AG09309 (cell line): ENCODE results near the gene PRXL2B.

Experiments used
- DNase-seq: peaks from one replicate; pipeline ENCODE4 v3.0.0-alpha.2; 2010; ENCODE audit warnings: low read depth
- H3K4me3 ChIP-seq: 2 replicates; pipeline ENCODE4 v1.5.1; 2011; ENCODE audit warnings: mild to moderate bottlenecking, low read depth, low read length, moderate library complexity; ENCODE audit not compliant: control insufficient read depth
- CTCF ChIP-seq: IDR thresholded peaks from 2 replicates; pipeline ENCODE4 v1.5.1; 2011; ENCODE audit warnings: mild to moderate bottlenecking, low read depth, low read length, inconsistent platforms; ENCODE audit not compliant: insufficient read depth, control insufficient read depth; ENCODE audit errors: missing control alignments

Gene PRXL2B

GRCh38 chr1:2597441-2598328 is 11.1 kb downstream of the PRXL2B start:
- no peak for TF ChIP-seq CTCF
- DNase-seq = no peak
- no peak overlapping the region for H3K4me3 ChIP-seq

DNA sequence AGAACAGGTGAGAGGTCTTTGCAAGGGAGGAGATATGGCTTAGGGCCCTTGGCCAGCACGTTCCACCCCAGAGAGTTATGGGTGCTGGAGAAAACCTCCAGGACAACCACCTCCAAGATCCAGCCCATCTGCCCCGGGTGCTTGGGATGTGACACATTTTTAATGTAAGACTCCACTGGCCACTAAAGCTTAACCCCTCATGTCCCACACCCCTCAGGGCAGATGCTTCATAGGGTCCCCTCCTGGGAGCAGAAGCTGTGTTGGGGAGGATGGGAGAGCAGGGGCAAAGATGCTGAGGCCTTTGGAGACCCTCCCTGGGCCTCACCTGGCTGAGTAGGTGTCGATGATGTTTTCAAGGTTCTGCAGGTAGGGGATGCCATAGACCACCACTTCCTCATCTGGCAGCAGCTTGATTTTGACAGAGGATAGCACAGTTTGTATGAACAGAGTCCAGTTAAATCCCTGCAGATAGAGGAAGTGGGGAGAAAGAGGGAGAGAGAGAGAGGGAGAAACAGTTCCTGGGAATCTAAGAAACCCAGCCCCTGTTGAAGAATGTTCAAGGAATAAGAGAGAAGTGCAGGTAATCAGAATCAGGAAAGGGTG is 11.9 kb downstream of the PRXL2B start:
- H3K4me3 ChIP-seq = no peak overlapping the region
- no peak for TF ChIP-seq CTCF
- DNase-seq = no peak

- no peak for TF ChIP-seq CTCF
- no peak for DNase-seq
- H3K4me3 ChIP-seq = no peak overlapping the region
Observed at GRCh38 chr1:2601721-2602303, 15.2 kb downstream of the PRXL2B start.

GRCh38 chr1:2602311-2602835 is 15.8 kb downstream of the PRXL2B start:
- H3K4me3 ChIP-seq = no peak overlapping the region
- DNase-seq = no peak
- no peak for TF ChIP-seq CTCF

DNA sequence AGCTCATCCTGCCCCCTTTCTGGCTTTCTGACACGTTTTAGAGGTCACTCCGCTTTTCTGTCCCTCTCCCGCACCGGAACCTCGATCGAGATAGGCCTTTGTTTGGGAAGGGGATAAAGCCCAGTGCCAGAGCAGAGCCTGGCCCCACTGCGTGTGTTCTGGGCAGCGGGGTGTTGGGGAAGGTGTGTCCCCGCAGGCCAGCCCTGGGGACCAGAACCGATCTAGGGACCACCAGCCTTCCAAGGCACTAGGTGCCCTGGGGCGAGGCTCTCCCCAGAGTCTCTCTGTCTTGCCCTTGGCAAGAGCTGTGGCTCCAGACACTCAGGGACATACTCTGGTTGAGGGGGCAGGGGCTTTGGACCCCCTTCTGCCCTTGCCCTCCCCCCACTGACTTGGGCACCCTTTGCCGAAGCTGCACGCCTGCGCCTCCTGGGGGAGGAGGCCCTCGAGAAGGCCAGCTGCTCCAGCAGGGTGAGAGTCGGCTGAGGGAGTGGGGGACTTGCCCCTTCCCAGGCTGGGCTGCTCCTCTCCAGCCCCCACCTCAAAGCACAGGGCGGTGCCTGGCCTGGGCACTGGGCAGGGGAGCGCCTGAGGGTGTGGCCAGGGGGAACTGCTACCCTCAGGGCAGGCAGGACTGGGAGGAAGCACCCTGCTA is 16.4 kb downstream of the PRXL2B start:
- TF ChIP-seq CTCF = no peak
- no peak overlapping the region for H3K4me3 ChIP-seq
- no peak for DNase-seq

GRCh38 chr1:2603521-2604155 is 17.1 kb downstream of the PRXL2B start:
- DNase-seq = no peak
- TF ChIP-seq CTCF = no peak
- H3K4me3 ChIP-seq = no peak overlapping the region
